ENCODE data around the gene TBC1D9.

GRCh38 chr4:140571620-140572019 lies 184.6 kb downstream of the TBC1D9 start:
- TF ChIP-seq, protein P1, sequence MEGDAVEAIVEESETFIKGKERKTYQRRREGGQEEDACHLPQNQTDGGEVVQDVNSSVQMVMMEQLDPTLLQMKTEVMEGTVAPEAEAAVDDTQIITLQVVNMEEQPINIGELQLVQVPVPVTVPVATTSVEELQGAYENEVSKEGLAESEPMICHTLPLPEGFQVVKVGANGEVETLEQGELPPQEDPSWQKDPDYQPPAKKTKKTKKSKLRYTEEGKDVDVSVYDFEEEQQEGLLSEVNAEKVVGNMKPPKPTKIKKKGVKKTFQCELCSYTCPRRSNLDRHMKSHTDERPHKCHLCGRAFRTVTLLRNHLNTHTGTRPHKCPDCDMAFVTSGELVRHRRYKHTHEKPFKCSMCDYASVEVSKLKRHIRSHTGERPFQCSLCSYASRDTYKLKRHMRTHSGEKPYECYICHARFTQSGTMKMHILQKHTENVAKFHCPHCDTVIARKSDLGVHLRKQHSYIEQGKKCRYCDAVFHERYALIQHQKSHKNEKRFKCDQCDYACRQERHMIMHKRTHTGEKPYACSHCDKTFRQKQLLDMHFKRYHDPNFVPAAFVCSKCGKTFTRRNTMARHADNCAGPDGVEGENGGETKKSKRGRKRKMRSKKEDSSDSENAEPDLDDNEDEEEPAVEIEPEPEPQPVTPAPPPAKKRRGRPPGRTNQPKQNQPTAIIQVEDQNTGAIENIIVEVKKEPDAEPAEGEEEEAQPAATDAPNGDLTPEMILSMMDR (IDR thresholded peaks at IDR 0.05; ENCODE audit: low read depth, low read length, poor library complexity, severe bottlenecking) = no peak
- TF ChIP-seq EZH2phosphoT487 (IDR thresholded peaks at IDR 0.05; ENCODE audit: borderline replicate concordance, low read length) = no peak

Measured in DOHH2 (cell line).